Measurements from ENCODE around the gene TRAK2.

DNA sequence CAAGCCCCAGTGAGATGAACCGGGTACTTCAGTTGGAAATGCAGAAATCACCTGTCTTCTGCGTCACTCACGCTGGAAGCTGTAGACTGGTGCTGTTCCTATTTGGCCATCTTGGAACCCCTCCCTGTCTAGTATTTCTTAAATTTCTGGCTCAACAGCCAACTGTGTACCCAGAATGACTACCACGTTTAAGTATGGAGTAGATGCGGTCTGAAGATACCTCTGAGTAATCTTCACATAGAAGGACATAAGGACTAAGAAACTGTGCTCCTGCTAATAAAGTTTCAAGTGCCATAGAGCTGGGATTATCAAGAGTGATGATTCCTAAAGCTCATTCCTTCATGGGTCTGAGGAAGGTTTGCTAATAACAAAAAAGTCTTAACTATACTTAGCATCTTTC is 20.4 kb downstream of the TRAK2 start:
- TF ChIP-seq, protein P1, sequence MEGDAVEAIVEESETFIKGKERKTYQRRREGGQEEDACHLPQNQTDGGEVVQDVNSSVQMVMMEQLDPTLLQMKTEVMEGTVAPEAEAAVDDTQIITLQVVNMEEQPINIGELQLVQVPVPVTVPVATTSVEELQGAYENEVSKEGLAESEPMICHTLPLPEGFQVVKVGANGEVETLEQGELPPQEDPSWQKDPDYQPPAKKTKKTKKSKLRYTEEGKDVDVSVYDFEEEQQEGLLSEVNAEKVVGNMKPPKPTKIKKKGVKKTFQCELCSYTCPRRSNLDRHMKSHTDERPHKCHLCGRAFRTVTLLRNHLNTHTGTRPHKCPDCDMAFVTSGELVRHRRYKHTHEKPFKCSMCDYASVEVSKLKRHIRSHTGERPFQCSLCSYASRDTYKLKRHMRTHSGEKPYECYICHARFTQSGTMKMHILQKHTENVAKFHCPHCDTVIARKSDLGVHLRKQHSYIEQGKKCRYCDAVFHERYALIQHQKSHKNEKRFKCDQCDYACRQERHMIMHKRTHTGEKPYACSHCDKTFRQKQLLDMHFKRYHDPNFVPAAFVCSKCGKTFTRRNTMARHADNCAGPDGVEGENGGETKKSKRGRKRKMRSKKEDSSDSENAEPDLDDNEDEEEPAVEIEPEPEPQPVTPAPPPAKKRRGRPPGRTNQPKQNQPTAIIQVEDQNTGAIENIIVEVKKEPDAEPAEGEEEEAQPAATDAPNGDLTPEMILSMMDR (conservative IDR thresholded peaks at IDR 0.05; ENCODE audit: low read depth, low read length), result no peak
- TF ChIP-seq EZH2 (IDR thresholded peaks at IDR 0.05; ENCODE audit: low read length, unreplicated experiment), result no peak
- no peak for TF ChIP-seq EZH2phosphoT487 (IDR thresholded peaks at IDR 0.05; ENCODE audit: borderline replicate concordance, low read length)
